A549 (cell line): ENCODE data around the gene CACNG7. TPM values are rescaled to one million over a fixed set of nuclear protein-coding genes. Genes with fewer than 3 reads are reported as not detected.

Experiments
- ATAC-seq, 2 experiments: fragments of 200-7000 bp in 1 of 2; fragments of >200 bp in 1 of 2; cut with Nextera tagmentation in 1 of 2; cut with Tn5 transposase in 1 of 2; 3 replicates each; pipeline versions ENCODE4 v1.8.0 to v1.9.1; 2018 to 2020; ENCODE audit warnings: mild to moderate bottlenecking in 1 of 2, moderate library complexity in 1 of 2
- CTCF ChIA-PET: fragments of 300-600 bp; sonication (Branson Sonifier 250); formaldehyde crosslinking; extraction: SDS; loops from one replicate; lab custom pipeline; 2021; ENCODE audit warnings: antibody characterized with exemption, inconsistent platforms; lab: Yijun Ruan, JAX
- POLR2A ChIA-PET: fragments of 350-600 bp; formaldehyde crosslinking; extraction: SDS; loops from one replicate; lab custom pipeline; 2021; ENCODE audit warnings: antibody characterized with exemption, inconsistent platforms; lab: Yijun Ruan, JAX
- DNase-seq, 2 experiments: peaks; one replicate each; pipeline versions ENCODE4 v3.0.0 to v3.0.0-alpha.2; 2011 to 2016; ENCODE audit warnings: low read depth in 1 of 2, low spot score in 1 of 2
- FAIRE-seq: peaks from 2 replicates; lab custom pipeline; 2011; peaks lifted over from hg19 to GRCh38; lab: Jason Lieb, UNC
- H3K27ac ChIP-seq, 2 experiments: fragments of >200 bp; sonication (Bioruptor Twin); formaldehyde crosslinking; 3 replicates each; pipeline ENCODE4 v1.5.1; 2016 to 2017
- H3K4me1 ChIP-seq: fragments of >200 bp; sonication (Bioruptor Twin); formaldehyde crosslinking; 3 replicates; pipeline ENCODE4 v1.6.1; 2016
- H3K4me2 ChIP-seq: fragments of >200 bp; sonication (Bioruptor Twin); formaldehyde crosslinking; 3 replicates; pipeline ENCODE4 v1.6.1; 2016
- H3K4me3 ChIP-seq: fragments of >200 bp; sonication (Bioruptor Twin); formaldehyde crosslinking; 3 replicates; pipeline ENCODE4 v1.5.1; 2016
- H3K9me3 ChIP-seq: fragments of >200 bp; sonication (Bioruptor Twin); formaldehyde crosslinking; 3 replicates; pipeline ENCODE4 v1.6.1; 2016
- CBX8 ChIP-seq: fragments of 200-600 bp; sonication (generic); IDR thresholded peaks from 2 replicates; pipeline ENCODE4 v1.6.1; 2016
- CEBPB ChIP-seq, 2 experiments: fragments of >200 bp in 1 of 2; sonication (Bioruptor Twin) in 1 of 2; formaldehyde crosslinking in 1 of 2; IDR thresholded peaks; 2 replicates each; pipeline ENCODE4 v1.6.1; 2012 to 2016
- EP300 ChIP-seq, 2 experiments: fragments of >200 bp; sonication (Bioruptor Twin); formaldehyde crosslinking; IDR thresholded peaks; 2 replicates in 1 of 2; 3 replicates in 1 of 2; pipeline ENCODE4 v1.6.1; 2016 to 2017
- FOSB ChIP-seq: fragments of 250-450 bp; sonication (Bioruptor Pico); IDR thresholded peaks from 2 replicates; pipeline ENCODE4 v1.5.0; 2020; ENCODE audit warnings: mild to moderate bottlenecking, moderate library complexity
- FOSL2 ChIP-seq, 2 experiments: fragments of 450-650 bp in 1 of 2; fragments of >200 bp in 1 of 2; sonication (Bioruptor Twin) in 1 of 2; formaldehyde crosslinking; IDR thresholded peaks; 2 replicates each; pipeline versions ENCODE4 v1.5.0 to v1.6.1; 2016 to 2020; ENCODE audit warnings: mild to moderate bottlenecking in 1 of 2, moderate library complexity in 1 of 2
- GATA3 ChIP-seq: IDR thresholded peaks from 2 replicates; pipeline ENCODE4 v1.6.1; 2012; ENCODE audit warnings: borderline replicate concordance
- HDAC2 ChIP-seq: fragments of 200-600 bp; sonication (generic); IDR thresholded peaks from 2 replicates; pipeline ENCODE4 v1.6.1; 2016
- HOXA7 ChIP-seq: fragments of 250-450 bp; sonication (Bioruptor Pico); IDR thresholded peaks from 2 replicates; pipeline ENCODE4 v1.5.0; 2020; ENCODE audit warnings: mild to moderate bottlenecking, moderate library complexity
- HOXB5 ChIP-seq: fragments of 250-450 bp; sonication (Bioruptor Pico); IDR thresholded peaks from 2 replicates; pipeline ENCODE4 v1.5.0; 2020; ENCODE audit warnings: mild to moderate bottlenecking, moderate library complexity
- JUNB ChIP-seq: fragments of >200 bp; sonication (Bioruptor Twin); formaldehyde crosslinking; IDR thresholded peaks from 2 replicates; pipeline ENCODE4 v1.6.1; 2016
- MAZ ChIP-seq: fragments of 150-350 bp; IDR thresholded peaks from 2 replicates; pipeline ENCODE4 v1.6.1; 2014; ENCODE audit warnings: antibody characterized with exemption, low read depth, low read length, borderline replicate concordance
- RAD21 ChIP-seq, 2 experiments: fragments of >200 bp in 1 of 2; sonication (Bioruptor Twin) in 1 of 2; formaldehyde crosslinking in 1 of 2; IDR thresholded peaks in 1 of 2; conservative IDR thresholded peaks in 1 of 2; 2 replicates in 1 of 2; 3 replicates in 1 of 2; pipeline ENCODE4 v1.6.1; 2012 to 2018; ENCODE audit warnings: inconsistent platforms in 1 of 2
- RFX5 ChIP-seq: fragments of 450-650 bp; IDR thresholded peaks from 2 replicates; pipeline ENCODE4 v1.7.1; 2014; ENCODE audit warnings: antibody characterized with exemption, mild to moderate bottlenecking, moderate library complexity
- SMC3 ChIP-seq: fragments of >200 bp; sonication (Bioruptor Twin); formaldehyde crosslinking; IDR thresholded peaks from 3 replicates; pipeline ENCODE4 v1.6.1; 2018; ENCODE audit warnings: inconsistent platforms
- ZFP36 ChIP-seq: fragments of 450-650 bp; IDR thresholded peaks from 2 replicates; pipeline ENCODE4 v1.6.1; 2014; ENCODE audit warnings: borderline replicate concordance; ENCODE audit not compliant: partially characterized antibody
- ZNF302 ChIP-seq: fragments of 250-450 bp; sonication (Bioruptor Pico); IDR thresholded peaks from 2 replicates; pipeline ENCODE4 v1.9.0; 2021; ENCODE audit warnings: inconsistent platforms, mild to moderate bottlenecking, moderate library complexity
- WGBS: methylation state at CpG from one replicate; pipeline ENCODE4 v1.1.6; 2017; ENCODE audit errors: missing lambda C conversion rate; 5-methylcytosine and 5-hydroxymethylcytosine counted together
- polyA plus RNA-seq, 4 experiments: library from polyadenylated mRNA; depleted of rRNA in 3 of 4; stranded (reverse); fragments of >200 nt; fragmentation: RNase III in 1 of 4; extraction: RNeasy Plus Mini Kit Qiagen cat#74134 plus additional on column Dnase treatment in 1 of 4; gene quantifications; 2 replicates in 3 of 4; 3 replicates in 1 of 4; pipeline ENCODE4 v1.2.3, GENCODE V29; 2011 to 2017
- TF ChIP-seq, protein P1 (sequence below): IDR thresholded peaks from 2 replicates; pipeline ENCODE4 v1.6.1; 2012; ENCODE audit warnings: low read depth, borderline replicate concordance
- TF ChIP-seq, protein P2 (sequence below): fragments of >200 bp; sonication (Bioruptor Twin); formaldehyde crosslinking; IDR thresholded peaks from 2 replicates; pipeline ENCODE4 v1.6.1; 2016
- TF ChIP-seq, protein P3 (sequence below): fragments of 250-450 bp; sonication (Bioruptor Pico); IDR thresholded peaks from 2 replicates; pipeline ENCODE4 v1.5.0; 2020; ENCODE audit warnings: low read depth, mild to moderate bottlenecking, moderate library complexity
- TF ChIP-seq, protein P4 (sequence below): fragments of 250-450 bp; sonication (Bioruptor Pico); IDR thresholded peaks from 2 replicates; pipeline ENCODE4 v1.5.0; 2021; ENCODE audit warnings: mild to moderate bottlenecking, moderate library complexity, borderline replicate concordance

Gene CACNG7
- polyA plus RNA-seq, 2 of the 4 experiments (the other 2 are of a cell fraction) = 7.6 to 11.5 TPM

DNA sequence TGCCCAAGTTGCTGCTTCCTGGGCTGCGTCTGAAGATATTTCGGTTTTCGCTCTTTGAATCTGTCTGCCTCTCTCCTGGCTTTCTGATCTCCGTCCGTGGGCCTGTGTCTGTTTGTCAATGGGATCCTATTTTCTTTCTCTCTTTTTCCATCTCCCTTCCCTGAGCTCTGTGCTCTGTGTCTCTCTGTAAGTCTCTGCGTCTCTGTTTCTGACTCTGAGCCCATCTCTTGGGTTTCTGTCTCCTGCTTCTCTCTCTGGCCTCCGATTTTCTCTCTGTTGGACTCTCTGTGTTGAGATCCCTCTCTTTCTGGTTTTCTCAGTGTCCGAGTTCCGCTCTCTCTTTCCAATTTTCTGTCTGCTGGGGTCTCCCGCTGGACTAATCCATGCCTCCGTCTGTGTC, 25.3 kb upstream of the CACNG7 start:
- ATAC-seq = no peak
- WGBS = 81% methylated on average over 11 of the region's 11 CpGs
- DNase-seq = no peak
- no peak for FAIRE-seq
- Histone ChIP-seq H3K9me3 (no peaks in the 10 kb centered on the region), H3K4me1 (peaks cover 23% of the 10 kb centered on the region), H3K27ac (no peak overlapping the region), H3K4me2 (no peak overlapping the region), H3K4me3 (no peak overlapping the region)
- ChIA-PET CTCF (interaction anchor here (0.8 to 11.6 kb wide), 12 partner anchors 16 to 507 kb away, joined by 3 to 88 read pairs (median 8); partner anchors contain the start of gene MYADM), POLR2A (no interaction called here)
- TF ChIP-seq EP300 (IDR thresholded peaks at IDR 0.05) (no peak), HOXA7 (CRISPR knock-in tag) (no peak), FOSB (CRISPR knock-in tag) (no peak), RFX5 (no peak), SMC3 (no peak), HDAC2 (no peak), MAZ (no peak)
- TF ChIP-seq, protein P1, sequence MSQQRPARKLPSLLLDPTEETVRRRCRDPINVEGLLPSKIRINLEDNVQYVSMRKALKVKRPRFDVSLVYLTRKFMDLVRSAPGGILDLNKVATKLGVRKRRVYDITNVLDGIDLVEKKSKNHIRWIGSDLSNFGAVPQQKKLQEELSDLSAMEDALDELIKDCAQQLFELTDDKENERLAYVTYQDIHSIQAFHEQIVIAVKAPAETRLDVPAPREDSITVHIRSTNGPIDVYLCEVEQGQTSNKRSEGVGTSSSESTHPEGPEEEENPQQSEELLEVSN = no peak
- TF ChIP-seq, protein P2, sequence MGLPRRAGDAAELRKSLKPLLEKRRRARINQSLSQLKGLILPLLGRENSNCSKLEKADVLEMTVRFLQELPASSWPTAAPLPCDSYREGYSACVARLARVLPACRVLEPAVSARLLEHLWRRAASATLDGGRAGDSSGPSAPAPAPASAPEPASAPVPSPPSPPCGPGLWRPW = no peak

DNA sequence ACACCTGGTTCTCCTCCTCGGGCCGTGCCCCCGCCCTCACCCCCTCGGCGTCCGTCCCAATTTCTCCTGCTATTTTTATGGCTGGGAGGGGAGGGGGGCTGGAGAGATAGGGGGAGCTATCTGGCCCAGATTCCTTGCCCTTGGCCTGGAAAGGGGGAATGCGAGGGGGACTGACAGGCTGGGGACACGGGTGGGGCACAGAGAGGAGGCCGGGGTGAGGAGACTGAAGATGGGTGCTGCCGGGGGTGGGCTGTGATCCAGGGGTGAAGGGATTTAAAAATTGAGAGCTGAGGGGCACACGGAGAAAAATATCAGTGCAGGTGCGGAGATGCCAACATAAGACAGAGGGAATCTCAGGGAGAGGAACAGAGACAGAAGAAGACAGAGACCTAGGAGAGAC, 24.8 kb upstream of the CACNG7 start:
- WGBS = 80% methylated on average over 9 of the region's 12 CpGs
- no peak overlapping the region for H3K4me2 ChIP-seq
- no peak overlapping the region for H3K4me3 ChIP-seq
- ChIA-PET POLR2A (no interaction called here), CTCF (interaction anchor here (0.7 to 11.6 kb wide), 10 partner anchors 14 to 507 kb away, joined by 3 to 88 read pairs (median 14); partner anchors contain the start of gene MYADM)
- H3K9me3 ChIP-seq = no peaks in the 10 kb centered on the region
- TF ChIP-seq CEBPB (IDR thresholded peaks at IDR 0.05) (no peak), ZNF302 (CRISPR knock-in tag) (no peak), MAZ (no peak), HOXB5 (CRISPR knock-in tag) (no peak), GATA3 (no peak), FOSL2 (IDR thresholded peaks at IDR 0.05) (no peak), FOSL2 (CRISPR knock-in tag; IDR thresholded peaks at IDR 0.05) (no peak), ZFP36 (no peak)
- TF ChIP-seq, protein P3, sequence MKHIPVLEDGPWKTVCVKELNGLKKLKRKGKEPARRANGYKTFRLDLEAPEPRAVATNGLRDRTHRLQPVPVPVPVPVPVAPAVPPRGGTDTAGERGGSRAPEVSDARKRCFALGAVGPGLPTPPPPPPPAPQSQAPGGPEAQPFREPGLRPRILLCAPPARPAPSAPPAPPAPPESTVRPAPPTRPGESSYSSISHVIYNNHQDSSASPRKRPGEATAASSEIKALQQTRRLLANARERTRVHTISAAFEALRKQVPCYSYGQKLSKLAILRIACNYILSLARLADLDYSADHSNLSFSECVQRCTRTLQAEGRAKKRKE (CRISPR knock-in tag) = no peak
- TF ChIP-seq, protein P1 = no peak
- TF ChIP-seq, protein P2 = no peak
- peaks cover 28% of the 10 kb centered on the region for H3K4me1 ChIP-seq
- no peak for FAIRE-seq
- H3K27ac ChIP-seq = no peak overlapping the region
- ATAC-seq = no peak
- DNase-seq = no peak

DNA sequence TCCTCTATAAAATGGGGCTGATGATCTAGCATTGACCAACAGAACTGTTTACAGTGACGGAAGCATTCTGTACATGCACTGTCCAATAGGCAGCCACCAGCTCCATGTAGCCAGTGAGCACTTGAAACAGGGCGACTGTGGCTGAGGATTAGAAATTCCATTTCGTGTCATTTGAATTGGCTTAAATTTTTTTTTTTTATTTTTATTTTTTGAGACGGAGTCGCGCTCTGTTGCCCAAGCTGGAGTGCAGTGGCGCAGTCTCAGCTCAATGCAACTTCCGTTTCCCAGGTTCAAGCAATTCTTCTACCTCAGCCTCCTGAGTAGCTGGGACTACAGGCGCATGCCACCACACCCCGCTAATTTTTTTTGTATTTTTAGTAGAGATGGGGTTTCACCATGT, 24.0 kb upstream of the CACNG7 start:
- FAIRE-seq (no peak), DNase-seq (no peak), ATAC-seq (no peak)
- POLR2A ChIA-PET = no interaction called here
- Histone ChIP-seq H3K4me3 (no peak overlapping the region), H3K27ac (no peak overlapping the region), H3K4me1 (peaks cover 31% of the 10 kb centered on the region), H3K9me3 (no peaks in the 10 kb centered on the region), H3K4me2 (no peak overlapping the region)
- 90% methylated on average over 10 of the region's 10 CpGs for WGBS
- TF ChIP-seq CBX8 = no peak
- TF ChIP-seq, protein P4, sequence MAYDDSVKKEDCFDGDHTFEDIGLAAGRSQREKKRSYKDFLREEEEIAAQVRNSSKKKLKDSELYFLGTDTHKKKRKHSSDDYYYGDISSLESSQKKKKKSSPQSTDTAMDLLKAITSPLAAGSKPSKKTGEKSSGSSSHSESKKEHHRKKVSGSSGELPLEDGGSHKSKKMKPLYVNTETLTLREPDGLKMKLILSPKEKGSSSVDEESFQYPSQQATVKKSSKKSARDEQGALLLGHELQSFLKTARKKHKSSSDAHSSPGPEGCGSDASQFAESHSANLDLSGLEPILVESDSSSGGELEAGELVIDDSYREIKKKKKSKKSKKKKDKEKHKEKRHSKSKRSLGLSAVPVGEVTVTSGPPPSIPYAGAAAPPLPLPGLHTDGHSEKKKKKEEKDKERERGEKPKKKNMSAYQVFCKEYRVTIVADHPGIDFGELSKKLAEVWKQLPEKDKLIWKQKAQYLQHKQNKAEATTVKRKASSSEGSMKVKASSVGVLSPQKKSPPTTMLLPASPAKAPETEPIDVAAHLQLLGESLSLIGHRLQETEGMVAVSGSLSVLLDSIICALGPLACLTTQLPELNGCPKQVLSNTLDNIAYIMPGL (CRISPR knock-in tag) = no peak
- no peak for TF ChIP-seq JUNB
- TF ChIP-seq RAD21 (conservative IDR thresholded peaks at IDR 0.05 in 1 of 2, IDR thresholded peaks at IDR 0.05 in 1 of 2) = no peak
- no peak for TF ChIP-seq RFX5
- TF ChIP-seq, protein P1 = no peak
- CTCF ChIA-PET = interaction anchor here (0.7 to 11.6 kb wide), 10 partner anchors 13 to 506 kb away, joined by 3 to 88 read pairs (median 6); partner anchors contain the start of gene MYADM
